ENCODE results near the gene RAB33A.

GRCh38 chrX:130136496-130136895 is 35.3 kb upstream of the RAB33A start:
- TF ChIP-seq CTCF (IDR thresholded peaks at IDR 0.05) (no peak), POLR2A (IDR thresholded peaks at IDR 0.05) (no peak)

Measured in testis (tissue), 2 donors.